Endothelial cell (in vitro differentiated cells): ENCODE measurements around the gene NDE1. TPM values are rescaled to one million over a fixed set of nuclear protein-coding genes. Genes with fewer than 3 reads are reported as not detected.
"Not testable (repeated sequence)": the region's sequence is repeated elsewhere in the genome, so short reads cannot be mapped to it uniquely, and the experiment has no call there.

ENCODE experiments used
- DNase-seq: peaks from one replicate; pipeline ENCODE4 v3.0.0; 2021; ENCODE audit warnings: low spot score
- H3K27ac Mint-ChIP-seq: one replicate; pipeline ENCODE4 v1.8.0; 2021; ENCODE audit warnings: mixed read lengths, inconsistent platforms; ENCODE audit not compliant: unreplicated experiment
- H3K27me3 Mint-ChIP-seq: one replicate; pipeline ENCODE4 v1.8.0; 2021; ENCODE audit warnings: mild to moderate bottlenecking, moderate library complexity, mixed read lengths, inconsistent platforms; ENCODE audit not compliant: unreplicated experiment
- H3K36me3 Mint-ChIP-seq: one replicate; pipeline ENCODE4 v1.8.0; 2021; ENCODE audit warnings: mild to moderate bottlenecking, low read depth, mixed read lengths, inconsistent platforms; ENCODE audit not compliant: unreplicated experiment
- H3K4me1 Mint-ChIP-seq: one replicate; pipeline ENCODE4 v1.8.0; 2021; ENCODE audit warnings: mild to moderate bottlenecking, mixed read lengths, inconsistent platforms; ENCODE audit not compliant: unreplicated experiment
- H3K4me3 Mint-ChIP-seq: one replicate; pipeline ENCODE4 v1.8.0; 2021; ENCODE audit warnings: mild to moderate bottlenecking, mixed read lengths, inconsistent platforms; ENCODE audit not compliant: unreplicated experiment
- H3K9me3 Mint-ChIP-seq: one replicate; pipeline ENCODE4 v1.8.0; 2021; ENCODE audit warnings: mixed read lengths, inconsistent platforms; ENCODE audit not compliant: unreplicated experiment
- CTCF ChIP-seq: fragments of 200-600 bp; sonication (generic); IDR thresholded peaks from one replicate; pipeline ENCODE4 v1.5.0; 2021; ENCODE audit warnings: antibody characterized with exemption; ENCODE audit not compliant: unreplicated experiment
- total RNA-seq: library from RNA; stranded (reverse); fragmentation: NEBNext Ultra II Directional; extraction: Animal tissue kit (Norgen Biotek cat#: 25700); gene quantifications from one replicate; pipeline ENCODE4 v1.2.1, GENCODE V29; 2021; ENCODE audit not compliant: unreplicated experiment

The NDE1 gene
- total RNA-seq, 1 donor from 2014 or later: 24.1 TPM

GRCh38 chr16:15653227-15653626 lies 3.2 kb downstream of the NDE1 start:
- no peak overlapping the region for H3K4me3 Mint-ChIP-seq
- H3K9me3 Mint-ChIP-seq: no peaks in the 10 kb centered on the region
- peaks cover 9% of the 10 kb centered on the region for H3K27me3 Mint-ChIP-seq
- H3K36me3 Mint-ChIP-seq: no peaks in the 10 kb centered on the region
- no peak for TF ChIP-seq CTCF
- H3K27ac Mint-ChIP-seq: no peak overlapping the region
- DNase-seq: no peak
- H3K4me1 Mint-ChIP-seq: peaks cover 5% of the 10 kb centered on the region

GRCh38 chr16:15654591-15654990 lies 4.5 kb downstream of the NDE1 start:
- no peak for TF ChIP-seq CTCF
- Mint-ChIP-seq H3K36me3 (no peaks in the 10 kb centered on the region), H3K4me1 (peaks cover 5% of the 10 kb centered on the region), H3K4me3 (no peak overlapping the region), H3K9me3 (no peaks in the 10 kb centered on the region), H3K27me3 (peaks cover 9% of the 10 kb centered on the region), H3K27ac (no peak overlapping the region)
- no peak for DNase-seq

- H3K9me3 Mint-ChIP-seq, H3K36me3 Mint-ChIP-seq, H3K4me3 Mint-ChIP-seq, H3K4me1 Mint-ChIP-seq, H3K27ac Mint-ChIP-seq, DNase-seq, H3K27me3 Mint-ChIP-seq: not testable (repeated sequence)
Measured at GRCh38 chr16:15655561-15655960, 5.5 kb downstream of the NDE1 start.

- H3K9me3 Mint-ChIP-seq: no peaks in the 10 kb centered on the region
- H3K27ac Mint-ChIP-seq: no peak overlapping the region
- H3K27me3 Mint-ChIP-seq: peaks cover 2% of the 10 kb centered on the region
- DNase-seq: no peak
- H3K4me1 Mint-ChIP-seq: peaks cover 7% of the 10 kb centered on the region
- H3K4me3 Mint-ChIP-seq: no peak overlapping the region
- peaks cover 7% of the 10 kb centered on the region for H3K36me3 Mint-ChIP-seq
- no peak for TF ChIP-seq CTCF
Measured at GRCh38 chr16:15658149-15658548, 8.1 kb downstream of the NDE1 start.

GRCh38 chr16:15658556-15658955 lies 8.5 kb downstream of the NDE1 start:
- H3K9me3 Mint-ChIP-seq: no peaks in the 10 kb centered on the region
- H3K36me3 Mint-ChIP-seq: peaks cover 7% of the 10 kb centered on the region
- H3K4me1 Mint-ChIP-seq: peaks cover 7% of the 10 kb centered on the region
- H3K4me3 Mint-ChIP-seq: no peak overlapping the region
- peaks cover 2% of the 10 kb centered on the region for H3K27me3 Mint-ChIP-seq
- no peak overlapping the region for H3K27ac Mint-ChIP-seq
- DNase-seq: no peak
- no peak for TF ChIP-seq CTCF

GRCh38 chr16:15660203-15660601 lies 10.2 kb downstream of the NDE1 start:
- Mint-ChIP-seq H3K27ac (peak overlapping the region; percentile 25), H3K27me3 (peaks cover 2% of the 10 kb centered on the region), H3K9me3 (no peaks in the 10 kb centered on the region), H3K4me1 (peaks cover 7% of the 10 kb centered on the region), H3K4me3 (no peak overlapping the region), H3K36me3 (peaks cover 7% of the 10 kb centered on the region)
- DNase-seq: no peak
- no peak for TF ChIP-seq CTCF
